Glutamatergic neuron (in vitro differentiated cells): Measurements from ENCODE around the gene ZNF865. TPM values are rescaled to one million over a fixed set of nuclear protein-coding genes. Genes with fewer than 3 reads are reported as not detected.
A peak's percentile ranks its signal among the peaks of the same experiment; 100 is the strongest.

Experiments used
- DNase-seq: peaks from one replicate; pipeline ENCODE4 v3.0.0; 2022
- H3K27ac Mint-ChIP-seq: one replicate; pipeline ENCODE4 v1.8.0; 2020; ENCODE audit warnings: mild to moderate bottlenecking, mixed read lengths, inconsistent platforms; ENCODE audit not compliant: unreplicated experiment
- H3K27me3 Mint-ChIP-seq: one replicate; pipeline ENCODE4 v1.8.0; 2020; ENCODE audit warnings: mild to moderate bottlenecking, moderate library complexity, mixed read lengths, inconsistent platforms; ENCODE audit not compliant: unreplicated experiment
- H3K36me3 Mint-ChIP-seq: one replicate; pipeline ENCODE4 v1.8.0; 2020; ENCODE audit warnings: mild to moderate bottlenecking, mixed read lengths, inconsistent platforms; ENCODE audit not compliant: unreplicated experiment
- H3K4me1 Mint-ChIP-seq: one replicate; pipeline ENCODE4 v1.8.0; 2020; ENCODE audit warnings: mild to moderate bottlenecking, low read depth, mixed read lengths, inconsistent platforms; ENCODE audit not compliant: unreplicated experiment
- H3K4me3 Mint-ChIP-seq: one replicate; pipeline ENCODE4 v1.8.0; 2020; ENCODE audit warnings: mild to moderate bottlenecking, mixed read lengths, inconsistent platforms; ENCODE audit not compliant: unreplicated experiment
- H3K9me3 Mint-ChIP-seq: one replicate; pipeline ENCODE4 v1.8.0; 2020; ENCODE audit warnings: mild to moderate bottlenecking, moderate library complexity, mixed read lengths, inconsistent platforms; ENCODE audit not compliant: unreplicated experiment
- total RNA-seq: library from RNA; stranded (reverse); fragmentation: NEBNext Ultra II Directional; extraction: Animal tissue kit (Norgen Biotek cat#: 25700); gene quantifications from one replicate; pipeline ENCODE4 v1.2.1, GENCODE V29; 2021; ENCODE audit not compliant: unreplicated experiment
- TF ChIP-seq, protein P1 (sequence below): fragments of 200-600 bp; sonication (generic); IDR thresholded peaks from one replicate; pipeline ENCODE4 v1.5.0; 2021; ENCODE audit not compliant: partially characterized antibody, unreplicated experiment

ZNF865 gene
- total RNA-seq, 1 donor from 2014 or later: 14.6 TPM

GRCh38 chr19:55591555-55591954 lies 13.9 kb upstream of the ZNF865 start:
- H3K36me3 Mint-ChIP-seq: peaks cover 15% of the 10 kb centered on the region
- peak overlapping the region; percentile 3 for H3K4me3 Mint-ChIP-seq
- peaks cover 4% of the 10 kb centered on the region for H3K4me1 Mint-ChIP-seq
- no peak for DNase-seq
- peaks cover 12% of the 10 kb centered on the region for H3K9me3 Mint-ChIP-seq
- H3K27ac Mint-ChIP-seq: no peak overlapping the region
- peaks cover 14% of the 10 kb centered on the region for H3K27me3 Mint-ChIP-seq
- TF ChIP-seq, protein P1, sequence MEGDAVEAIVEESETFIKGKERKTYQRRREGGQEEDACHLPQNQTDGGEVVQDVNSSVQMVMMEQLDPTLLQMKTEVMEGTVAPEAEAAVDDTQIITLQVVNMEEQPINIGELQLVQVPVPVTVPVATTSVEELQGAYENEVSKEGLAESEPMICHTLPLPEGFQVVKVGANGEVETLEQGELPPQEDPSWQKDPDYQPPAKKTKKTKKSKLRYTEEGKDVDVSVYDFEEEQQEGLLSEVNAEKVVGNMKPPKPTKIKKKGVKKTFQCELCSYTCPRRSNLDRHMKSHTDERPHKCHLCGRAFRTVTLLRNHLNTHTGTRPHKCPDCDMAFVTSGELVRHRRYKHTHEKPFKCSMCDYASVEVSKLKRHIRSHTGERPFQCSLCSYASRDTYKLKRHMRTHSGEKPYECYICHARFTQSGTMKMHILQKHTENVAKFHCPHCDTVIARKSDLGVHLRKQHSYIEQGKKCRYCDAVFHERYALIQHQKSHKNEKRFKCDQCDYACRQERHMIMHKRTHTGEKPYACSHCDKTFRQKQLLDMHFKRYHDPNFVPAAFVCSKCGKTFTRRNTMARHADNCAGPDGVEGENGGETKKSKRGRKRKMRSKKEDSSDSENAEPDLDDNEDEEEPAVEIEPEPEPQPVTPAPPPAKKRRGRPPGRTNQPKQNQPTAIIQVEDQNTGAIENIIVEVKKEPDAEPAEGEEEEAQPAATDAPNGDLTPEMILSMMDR: no peak

DNA sequence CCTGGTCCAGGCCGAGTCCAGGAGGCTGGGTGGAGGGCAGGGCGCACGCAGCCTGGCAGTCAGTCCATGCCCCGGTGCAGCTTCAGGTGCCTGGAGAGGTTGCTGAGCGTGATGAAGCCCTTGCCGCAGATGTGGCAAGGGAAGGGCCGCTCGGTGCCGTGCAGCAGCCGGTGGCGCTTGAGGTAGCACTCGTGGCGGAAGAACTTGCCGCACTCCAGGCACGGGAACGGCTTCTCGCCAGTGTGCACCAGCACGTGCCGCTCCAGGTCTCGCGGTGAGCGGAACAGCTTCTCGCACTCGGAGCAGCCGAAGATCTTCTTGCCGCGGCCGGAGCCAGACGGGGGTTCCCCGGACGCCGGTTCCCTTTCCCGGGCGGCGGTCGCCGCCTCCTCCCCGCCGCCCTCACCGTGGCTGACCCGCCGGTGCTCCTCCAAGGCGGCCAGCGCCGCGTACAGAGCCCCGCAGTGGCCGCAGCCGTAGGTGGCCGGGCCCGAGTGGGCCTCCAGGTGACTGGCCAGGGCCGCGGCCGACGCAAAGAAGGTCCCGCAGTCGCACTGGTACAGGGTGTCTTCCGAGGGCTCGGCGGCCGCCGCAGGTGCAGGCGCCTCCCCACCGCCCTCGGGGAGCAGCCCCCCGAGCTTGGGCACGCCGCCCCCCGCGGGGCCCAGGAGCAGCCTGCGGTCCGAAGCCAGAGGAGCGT lies 12.9 kb upstream of the ZNF865 start:
- H3K27me3 Mint-ChIP-seq: peaks cover 14% of the 10 kb centered on the region
- no peaks in the 10 kb centered on the region for H3K4me1 Mint-ChIP-seq
- H3K4me3 Mint-ChIP-seq: no peak overlapping the region
- TF ChIP-seq, protein P1: no peak
- H3K36me3 Mint-ChIP-seq: peaks cover 22% of the 10 kb centered on the region
- H3K27ac Mint-ChIP-seq: no peak overlapping the region
- DNase-seq: no peak
- H3K9me3 Mint-ChIP-seq: peaks cover 12% of the 10 kb centered on the region

DNA sequence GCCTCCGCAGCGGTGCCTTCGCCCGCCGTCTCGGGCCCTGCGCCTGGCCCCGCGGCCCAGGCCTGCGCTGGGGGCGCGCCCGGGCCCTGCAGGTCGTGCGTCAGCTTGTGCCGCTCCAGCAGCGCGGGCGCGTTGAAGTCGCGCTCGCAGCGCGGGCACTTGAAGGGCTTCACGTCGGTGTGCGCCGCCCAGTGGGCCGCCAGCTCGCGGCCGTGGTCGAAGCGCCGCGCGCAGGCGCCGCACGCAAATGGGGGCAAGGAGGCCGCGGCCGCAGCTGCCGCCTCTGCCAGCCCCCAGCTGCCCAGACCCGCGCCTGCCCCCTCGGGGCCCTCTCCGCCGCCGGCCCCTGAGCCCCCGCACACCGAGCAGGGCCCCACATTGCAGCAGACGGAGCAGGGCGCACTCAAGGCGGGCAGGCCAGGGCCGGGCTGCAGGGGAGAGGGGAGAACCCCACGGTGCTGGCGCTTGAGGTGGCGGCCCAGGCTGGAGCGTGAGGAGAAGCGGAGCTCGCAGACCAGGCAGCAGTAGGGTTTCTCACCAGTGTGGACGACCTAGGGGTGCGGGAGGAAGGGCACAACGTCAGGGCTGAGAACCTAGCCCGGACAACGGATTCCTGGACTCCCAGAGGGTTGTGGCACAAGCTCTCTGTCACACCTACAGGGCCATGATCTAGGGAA lies 12.2 kb upstream of the ZNF865 start:
- H3K4me3 Mint-ChIP-seq: no peak overlapping the region
- no peaks in the 10 kb centered on the region for H3K4me1 Mint-ChIP-seq
- no peak overlapping the region for H3K27ac Mint-ChIP-seq
- peaks cover 22% of the 10 kb centered on the region for H3K36me3 Mint-ChIP-seq
- DNase-seq: no peak
- TF ChIP-seq, protein P1: no peak
- peaks cover 12% of the 10 kb centered on the region for H3K9me3 Mint-ChIP-seq
- H3K27me3 Mint-ChIP-seq: peaks cover 14% of the 10 kb centered on the region

GRCh38 chr19:55594996-55595545 lies 10.4 kb upstream of the ZNF865 start:
- Mint-ChIP-seq H3K27me3 (peaks cover 18% of the 10 kb centered on the region), H3K27ac (no peak overlapping the region), H3K36me3 (peaks cover 27% of the 10 kb centered on the region), H3K4me3 (no peak overlapping the region), H3K4me1 (peaks cover 5% of the 10 kb centered on the region), H3K9me3 (peaks cover 19% of the 10 kb centered on the region)
- DNase-seq: no peak
- TF ChIP-seq, protein P1: no peak

DNA sequence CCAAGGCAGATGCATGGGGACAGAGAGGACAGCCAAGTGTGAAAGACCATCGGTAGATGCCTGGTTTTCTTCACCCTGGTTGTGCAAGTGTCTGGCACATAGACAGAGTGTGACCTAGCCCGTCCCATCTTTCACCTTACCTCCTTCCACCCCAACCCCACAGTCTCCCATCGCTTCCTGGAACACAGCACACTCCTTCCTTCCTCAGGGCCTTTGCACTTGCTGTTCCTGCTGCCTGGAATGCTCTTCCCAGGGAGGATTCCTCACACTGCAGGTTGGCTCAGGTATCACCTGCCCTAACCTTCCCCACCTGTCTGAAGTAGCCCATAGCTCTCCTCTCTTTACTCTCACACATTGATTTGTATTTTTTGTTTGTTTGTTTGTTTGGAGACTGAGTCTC lies 9.1 kb upstream of the ZNF865 start:
- peaks cover 27% of the 10 kb centered on the region for H3K36me3 Mint-ChIP-seq
- DNase-seq: no peak

More for the DNA sequence above, 9.1 kb upstream of the ZNF865 start:
- no peak overlapping the region for H3K4me3 Mint-ChIP-seq
- peak overlapping the region; percentile 28 for H3K27ac Mint-ChIP-seq
- peaks cover 24% of the 10 kb centered on the region for H3K9me3 Mint-ChIP-seq
- peaks cover 15% of the 10 kb centered on the region for H3K27me3 Mint-ChIP-seq
- TF ChIP-seq, protein P1: no peak
- H3K4me1 Mint-ChIP-seq: peaks cover 8% of the 10 kb centered on the region
